CD4-positive, alpha-beta T cell treated with Interleukin-6 at 100 ng/mL for 8 hours (primary cell): ENCODE measurements around the gene NAV2.

Experiments used
- DNase-seq: peaks from one replicate; pipeline ENCODE4 v3.0.0-alpha.2; 2020; ENCODE audit warnings: mixed read lengths, low spot score

Gene NAV2

GRCh38 chr11:20020198-20020597, 307.6 kb downstream of the NAV2 start:
- no peak for DNase-seq

- DNase-seq: no peak
These were observed 308.1 kb downstream of the NAV2 start for GRCh38 chr11:20020716-20021115.

GRCh38 chr11:20021212-20021611, 308.6 kb downstream of the NAV2 start:
- no peak for DNase-seq

DNA sequence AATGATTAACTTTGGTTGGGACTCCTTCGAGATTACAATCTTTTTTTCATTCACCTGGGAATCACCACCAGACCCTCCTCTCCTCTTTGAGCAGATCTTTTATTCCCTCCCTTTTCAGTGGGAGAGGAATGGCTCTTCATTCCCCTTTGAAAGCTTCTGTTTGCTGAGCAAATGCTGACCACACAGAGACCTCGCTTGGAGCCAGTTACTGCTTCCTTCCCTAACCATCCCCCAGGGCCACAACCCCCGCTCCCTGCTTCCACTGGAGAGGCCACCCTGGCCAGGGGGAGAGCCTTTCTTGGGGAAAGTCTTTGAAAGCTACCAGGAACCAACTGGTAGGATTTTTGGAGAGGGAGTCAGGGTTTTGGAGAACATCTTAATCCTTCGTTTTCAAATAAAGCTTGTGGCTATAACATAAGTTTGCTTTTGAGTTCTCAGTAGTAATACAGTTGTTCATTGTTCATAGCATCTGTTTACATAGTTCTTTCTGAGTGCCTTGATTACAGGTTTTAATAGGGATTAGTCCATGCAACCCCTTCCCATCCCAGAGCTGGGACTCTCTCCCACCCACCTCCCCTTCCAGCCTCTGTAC, 309.2 kb downstream of the NAV2 start:
- DNase-seq: no peak

DNA sequence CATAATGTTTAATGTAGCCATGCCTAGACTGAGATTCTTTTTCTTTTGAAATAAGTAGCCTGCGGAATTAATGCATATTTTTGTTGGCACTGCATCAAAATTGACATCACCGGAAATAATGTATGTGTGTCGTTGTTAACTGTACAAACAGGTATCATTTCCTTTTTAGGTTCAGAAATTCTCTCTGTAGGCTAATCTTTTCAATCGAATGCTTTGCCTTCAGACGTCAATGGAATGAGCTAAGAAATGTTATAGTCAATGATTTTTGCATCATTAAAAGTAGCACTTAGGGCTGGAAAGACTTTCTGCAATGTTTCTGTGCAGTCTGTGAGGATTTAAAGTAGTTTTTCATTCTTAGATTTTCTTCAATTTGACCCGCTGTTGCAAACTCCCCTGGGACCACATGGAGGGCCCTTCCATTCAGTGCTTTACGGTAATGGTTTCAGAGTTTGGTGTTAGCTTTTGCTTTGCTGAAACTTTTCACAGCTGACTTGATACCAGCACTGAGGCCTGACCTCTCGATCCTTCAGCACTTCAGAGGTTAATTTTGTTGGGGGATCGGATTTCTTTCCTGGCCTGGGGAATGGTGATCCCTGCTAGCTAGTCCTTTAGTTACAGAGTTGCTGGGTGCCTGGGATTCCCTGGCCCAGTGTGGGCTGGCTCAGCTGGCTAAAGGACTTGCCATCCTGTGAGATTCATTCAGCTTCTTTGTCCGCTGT, 309.9 kb downstream of the NAV2 start:
- DNase-seq: no peak

GRCh38 chr11:20023082-20023426, 310.4 kb downstream of the NAV2 start:
- no peak for DNase-seq

DNA sequence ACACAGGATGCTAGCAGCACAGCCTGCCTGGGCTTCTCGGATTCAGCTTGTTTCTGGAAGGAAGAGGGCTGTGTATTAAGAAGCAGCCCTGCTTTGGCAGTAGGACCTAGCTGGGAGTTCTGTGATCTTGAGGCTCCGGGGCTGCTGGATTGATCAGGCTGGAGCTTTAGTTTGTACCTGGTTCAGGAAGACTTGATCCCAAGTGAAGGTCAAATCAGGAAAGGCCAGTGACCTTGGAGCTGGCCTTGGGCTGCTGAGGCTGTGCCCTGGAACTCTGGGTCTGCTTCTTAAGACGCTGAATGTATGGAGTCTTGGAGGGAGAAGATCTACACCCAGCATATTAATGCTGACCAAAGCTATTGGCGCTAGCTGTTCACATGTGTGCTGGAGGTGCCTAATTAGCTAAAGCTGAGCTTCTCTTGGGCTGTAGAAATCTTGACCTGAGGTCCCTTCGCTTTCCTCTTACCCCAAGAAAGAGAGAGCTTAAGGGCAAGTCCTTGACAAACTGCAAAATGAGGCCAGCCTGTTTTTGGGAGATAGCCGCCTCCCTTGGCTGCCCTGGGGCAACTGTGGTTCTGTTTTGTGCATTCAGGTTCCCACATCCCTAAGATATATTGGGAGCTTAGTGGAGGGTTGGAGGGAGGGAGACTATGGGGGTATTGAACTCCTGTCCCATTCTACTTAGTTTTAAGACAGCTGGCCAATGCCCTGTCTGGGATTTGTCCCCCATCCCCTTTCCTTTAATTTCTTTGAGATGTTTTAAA, 311.7 kb downstream of the NAV2 start:
- DNase-seq: no peak

- DNase-seq: no peak
These were observed 312.7 kb downstream of the NAV2 start for GRCh38 chr11:20025332-20025840.

GRCh38 chr11:20026629-20027555, 314.3 kb downstream of the NAV2 start:
- DNase-seq: no peak

DNA sequence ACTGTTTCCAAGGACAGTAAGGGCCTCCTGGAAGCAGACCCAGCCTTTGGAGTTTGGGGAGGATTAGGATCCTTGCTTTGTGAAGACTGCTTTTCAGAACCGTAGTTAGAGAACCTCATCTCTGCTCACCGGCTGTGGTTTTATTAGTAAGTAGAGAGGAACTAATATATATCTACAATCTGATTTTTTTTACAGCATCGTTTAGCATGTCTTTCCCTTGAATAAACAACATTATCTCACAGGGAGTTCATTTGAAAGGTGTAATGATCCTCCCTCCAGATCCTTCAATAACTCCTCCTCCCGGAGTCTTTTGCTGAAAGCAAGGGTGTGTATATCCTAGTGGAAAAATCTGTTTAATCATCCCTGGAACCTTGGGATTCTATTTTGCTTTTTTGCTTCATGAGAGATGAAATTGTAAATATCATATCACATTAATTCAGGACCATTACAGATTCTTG, 314.9 kb downstream of the NAV2 start:
- DNase-seq: no peak

GRCh38 chr11:20029193-20029592, 316.6 kb downstream of the NAV2 start:
- no peak for DNase-seq

DNA sequence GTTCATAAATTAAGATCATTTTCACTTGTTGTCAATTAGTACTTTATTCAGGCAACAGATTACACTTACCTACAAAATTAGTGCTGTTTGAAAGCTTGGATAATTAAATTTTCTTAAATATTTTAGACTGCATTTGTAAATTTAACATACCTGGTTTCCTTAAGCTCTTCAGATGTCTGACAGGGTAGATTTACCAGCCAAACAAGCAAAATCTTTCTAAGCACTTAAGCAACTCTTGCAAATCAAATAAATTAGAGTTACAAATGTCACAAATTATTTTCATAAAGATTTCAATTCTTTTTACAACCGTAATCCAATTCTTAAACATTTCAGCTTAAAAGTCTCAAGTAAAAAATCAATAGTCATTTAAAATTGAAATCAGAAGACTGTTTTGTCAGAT, 317.8 kb downstream of the NAV2 start:
- no peak for DNase-seq

DNA sequence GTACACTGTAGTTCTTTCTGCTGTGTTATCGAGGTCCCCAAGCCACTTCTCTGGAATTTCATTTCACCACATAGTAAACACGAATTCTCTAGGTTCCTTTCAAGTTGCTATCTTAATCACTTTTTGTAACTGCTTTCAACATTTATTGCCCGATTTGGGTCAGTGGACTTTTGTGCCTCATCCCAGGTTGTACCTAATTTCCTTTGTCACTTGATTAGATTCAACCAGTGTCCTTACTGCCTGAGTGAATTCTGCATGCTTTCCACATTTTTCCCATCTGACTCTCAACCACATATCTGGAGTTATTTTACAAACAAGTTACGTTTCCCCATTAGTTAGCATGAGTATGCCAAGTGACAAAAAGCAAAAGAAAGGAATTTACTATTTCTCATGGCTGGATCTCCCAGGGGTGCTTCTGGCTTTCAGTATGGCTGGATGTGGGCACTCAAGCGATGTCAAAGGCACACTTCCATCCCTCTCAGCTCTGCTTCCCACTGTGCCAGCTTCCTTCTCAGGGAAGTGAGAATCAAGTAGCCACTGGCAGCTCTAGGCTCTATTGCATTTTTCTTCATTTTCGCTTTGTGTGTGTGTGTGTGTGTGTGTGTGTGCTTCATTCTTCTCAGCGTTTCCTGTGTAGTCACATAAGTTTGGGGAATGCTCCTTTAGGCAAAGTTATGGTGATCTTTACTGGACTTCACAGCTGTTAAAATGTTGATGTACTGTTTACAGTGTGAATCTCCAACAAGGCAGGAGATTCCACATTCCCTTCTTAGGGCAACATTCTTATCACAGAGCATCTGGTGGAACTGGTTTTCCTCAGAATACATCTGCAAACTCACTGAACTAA, 318.7 kb downstream of the NAV2 start:
- DNase-seq: no peak

DNA sequence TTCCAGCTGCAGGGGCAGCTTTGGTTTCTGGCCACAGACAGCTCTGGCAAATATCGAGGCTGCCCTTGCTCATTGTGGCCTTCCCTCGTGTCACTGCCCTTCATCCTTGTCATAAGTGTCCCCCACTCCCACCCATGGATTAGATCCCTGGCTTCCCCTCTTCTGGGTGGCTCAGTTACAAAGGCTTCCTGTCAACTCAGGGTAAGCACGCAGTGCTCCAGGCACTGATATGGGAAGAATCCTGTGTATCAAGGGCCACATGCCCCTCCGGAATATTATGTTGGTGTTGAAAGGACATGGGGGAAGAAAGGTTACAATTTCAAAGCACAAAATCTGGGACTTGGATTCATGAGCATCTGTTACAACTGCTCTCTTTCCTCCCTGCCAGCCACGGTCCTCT, 319.5 kb downstream of the NAV2 start:
- no peak for DNase-seq

DNA sequence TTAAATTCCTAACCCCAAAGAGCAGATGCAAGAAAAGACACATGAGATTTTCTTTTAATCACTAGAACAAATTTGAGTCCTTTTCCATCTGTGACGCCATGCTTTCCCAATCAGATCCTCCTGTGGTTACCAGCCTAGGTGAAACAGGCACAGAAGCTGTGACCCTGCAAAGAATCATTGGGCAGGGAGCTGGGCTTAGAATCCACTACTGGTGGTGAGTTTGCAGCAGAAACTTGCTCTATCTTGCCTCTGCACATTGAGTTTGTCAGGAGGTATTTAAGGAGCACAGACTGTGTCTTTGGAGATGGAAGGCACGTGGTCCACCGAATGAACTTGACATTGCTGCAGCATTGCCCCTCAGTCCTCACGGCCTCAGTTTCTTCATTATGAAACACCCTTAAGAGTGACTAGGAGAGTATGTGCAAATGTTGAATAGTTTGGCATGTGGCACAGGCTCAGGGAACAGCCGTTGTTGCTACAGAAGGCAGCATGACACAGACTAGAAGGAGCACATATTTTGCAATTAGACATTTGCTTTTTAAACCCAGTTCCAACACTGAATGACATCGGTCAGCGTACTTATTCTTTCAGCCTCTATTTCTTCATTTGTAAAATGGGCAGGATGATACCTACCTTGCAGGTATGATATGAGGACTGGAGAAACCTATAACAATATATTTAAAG, 320.1 kb downstream of the NAV2 start:
- no peak for DNase-seq

DNA sequence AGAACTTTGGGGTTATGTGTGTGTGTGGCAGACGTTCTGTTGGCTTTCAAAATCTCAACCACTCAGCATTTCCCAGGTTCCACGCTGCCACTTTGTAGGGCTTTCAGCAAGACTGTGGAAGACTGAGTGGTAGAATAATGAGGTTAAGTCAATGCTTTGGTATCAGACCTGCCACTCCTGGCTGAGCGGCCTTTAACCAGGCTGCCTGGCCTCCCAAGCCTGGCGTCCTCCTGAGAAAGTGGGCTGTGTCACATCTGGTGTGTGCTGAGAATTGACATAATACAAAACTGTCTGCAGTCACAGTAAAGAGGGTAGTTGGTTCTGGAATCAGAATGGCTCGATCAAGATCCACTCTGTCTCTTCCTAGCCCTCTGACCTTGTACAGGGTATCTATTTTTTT, 321.2 kb downstream of the NAV2 start:
- DNase-seq: no peak

DNA sequence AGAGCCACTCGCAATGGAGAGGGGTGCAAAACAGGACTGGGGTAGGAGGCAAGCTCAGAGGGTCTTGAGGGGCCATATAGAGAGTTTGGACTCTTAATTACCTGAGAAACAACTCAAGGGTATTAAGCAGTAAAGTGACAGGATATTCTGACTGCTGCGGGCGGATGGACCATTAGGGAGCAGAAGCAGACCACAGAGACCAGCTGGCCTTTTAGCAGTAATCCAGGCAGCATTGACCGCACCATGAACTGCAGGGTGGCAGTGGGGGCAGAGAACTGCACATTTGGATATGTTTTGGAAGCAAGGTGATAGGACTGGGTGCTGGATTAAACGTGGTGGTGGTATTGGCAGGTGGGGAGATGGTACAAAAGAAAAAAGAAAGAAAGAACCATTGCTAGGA, 322.3 kb downstream of the NAV2 start:
- no peak for DNase-seq

- DNase-seq: no peak
These were observed 322.7 kb downstream of the NAV2 start for GRCh38 chr11:20035375-20035700.

- DNase-seq: no peak
These were observed 323.3 kb downstream of the NAV2 start for GRCh38 chr11:20035701-20036601.
